Fibroblast of villous mesenchyme (primary cell): Measurements from ENCODE around the gene ATF5. TPM values are rescaled to one million over a fixed set of nuclear protein-coding genes. Genes with fewer than 3 reads are reported as not detected.
"Not testable (repeated sequence)": the region's sequence is repeated elsewhere in the genome, so short reads cannot be mapped to it uniquely, and the experiment has no call there.

Experiments used
- DNase-seq: peaks from one replicate; pipeline ENCODE4 v3.0.0-alpha.2; 2010; ENCODE audit warnings: low read depth
- H3K4me3 ChIP-seq: 2 replicates; pipeline ENCODE4 v1.5.1; 2011; ENCODE audit warnings: low read depth, mild to moderate bottlenecking, low read length
- CTCF ChIP-seq: IDR thresholded peaks from 2 replicates; pipeline ENCODE4 v1.5.1; 2012; ENCODE audit warnings: low read depth, mild to moderate bottlenecking, low read length; ENCODE audit not compliant: insufficient read depth
- total RNA-seq: library from RNA; depleted of rRNA; stranded (reverse); fragments of >200 nt; gene quantifications from 2 replicates; pipeline ENCODE4 v1.2.3, GENCODE V29; 2012

ATF5 gene
- total RNA-seq, 1 donor, result 8.2 TPM

GRCh38 chr19:49937750-49938381 is 8.9 kb downstream of the ATF5 start:
- peak overlapping the region; percentile 48 for H3K4me3 ChIP-seq
- peak; percentile 96 for TF ChIP-seq CTCF
- peak; percentile 66 for DNase-seq

- TF ChIP-seq CTCF, result no peak
- no peak for DNase-seq
- H3K4me3 ChIP-seq, result no peak overlapping the region
Measured at GRCh38 chr19:49938662-49939061, 9.7 kb downstream of the ATF5 start.

- no peak for DNase-seq
- H3K4me3 ChIP-seq, result no peak overlapping the region
- TF ChIP-seq CTCF, result peak; percentile 14
Measured at GRCh38 chr19:49939721-49940481, 10.9 kb downstream of the ATF5 start.

- DNase-seq, result no peak
- H3K4me3 ChIP-seq, result no peak overlapping the region
- TF ChIP-seq CTCF, result no peak
Measured at GRCh38 chr19:49940482-49940791, 11.4 kb downstream of the ATF5 start.

- DNase-seq, result not testable (repeated sequence)
Measured at GRCh38 chr19:49944567-49944966, 15.6 kb downstream of the ATF5 start.

GRCh38 chr19:49946415-49946814 is 17.4 kb downstream of the ATF5 start:
- no peak for TF ChIP-seq CTCF
- no peak overlapping the region for H3K4me3 ChIP-seq
- no peak for DNase-seq

More at GRCh38 chr19:49944567-49944966, 15.6 kb downstream of the ATF5 start:
- not testable (repeated sequence) for H3K4me3 ChIP-seq

- TF ChIP-seq CTCF, result no peak
- no peak overlapping the region for H3K4me3 ChIP-seq
- no peak for DNase-seq
Measured at GRCh38 chr19:49949742-49950589, 21.0 kb downstream of the ATF5 start.
